Adrenal gland (tissue), 5 donors: Measurements from ENCODE around the gene TRIM14.

Source experiments
- POLR2A ChIP-seq, 2 donors: fragments of 450-650 bp; IDR thresholded peaks; one replicate each; pipeline ENCODE4 v1.6.1; 2017; ENCODE audit warnings: antibody characterized with exemption in 2 of 2, mild to moderate bottlenecking in 2 of 2, moderate library complexity in 1 of 2
- TF ChIP-seq, protein P1 (sequence below), 6 experiments: fragments of 450-650 bp in 4 of 6; fragments of 200-600 bp in 2 of 6; sonication (generic) in 1 of 6; IDR thresholded peaks; 1 replicate in 5 of 6; 2 replicates in 1 of 6; pipeline versions ENCODE4 v1.5.1 to v1.8.0; 2016 to 2021; ENCODE audit warnings: antibody characterized with exemption in 6 of 6, mild to moderate bottlenecking in 2 of 6, moderate library complexity in 1 of 6
- donor health status: DM: no; HTN: no; CAD: no.

DNA sequence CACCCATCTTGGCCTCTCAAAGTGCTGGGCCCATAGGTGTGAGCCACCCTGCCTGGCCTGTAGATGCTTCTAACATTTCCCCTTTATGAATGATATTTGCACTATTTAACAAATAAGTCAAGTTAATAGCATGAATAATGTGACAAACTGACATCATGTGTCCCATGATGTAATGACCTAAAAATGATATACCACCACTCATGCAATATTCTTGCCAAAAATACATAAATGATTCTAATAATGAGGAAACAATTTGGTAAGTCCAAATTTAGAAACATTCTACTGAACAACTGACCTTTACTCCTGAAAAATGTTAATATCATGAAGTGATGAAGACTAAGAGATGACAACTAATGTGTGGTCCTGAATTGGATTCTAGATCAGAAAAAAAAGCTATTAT lies 33.5 kb upstream of the TRIM14 start:
- no peak for TF ChIP-seq POLR2A (IDR thresholded peaks at IDR 0.05)
- TF ChIP-seq, protein P1, sequence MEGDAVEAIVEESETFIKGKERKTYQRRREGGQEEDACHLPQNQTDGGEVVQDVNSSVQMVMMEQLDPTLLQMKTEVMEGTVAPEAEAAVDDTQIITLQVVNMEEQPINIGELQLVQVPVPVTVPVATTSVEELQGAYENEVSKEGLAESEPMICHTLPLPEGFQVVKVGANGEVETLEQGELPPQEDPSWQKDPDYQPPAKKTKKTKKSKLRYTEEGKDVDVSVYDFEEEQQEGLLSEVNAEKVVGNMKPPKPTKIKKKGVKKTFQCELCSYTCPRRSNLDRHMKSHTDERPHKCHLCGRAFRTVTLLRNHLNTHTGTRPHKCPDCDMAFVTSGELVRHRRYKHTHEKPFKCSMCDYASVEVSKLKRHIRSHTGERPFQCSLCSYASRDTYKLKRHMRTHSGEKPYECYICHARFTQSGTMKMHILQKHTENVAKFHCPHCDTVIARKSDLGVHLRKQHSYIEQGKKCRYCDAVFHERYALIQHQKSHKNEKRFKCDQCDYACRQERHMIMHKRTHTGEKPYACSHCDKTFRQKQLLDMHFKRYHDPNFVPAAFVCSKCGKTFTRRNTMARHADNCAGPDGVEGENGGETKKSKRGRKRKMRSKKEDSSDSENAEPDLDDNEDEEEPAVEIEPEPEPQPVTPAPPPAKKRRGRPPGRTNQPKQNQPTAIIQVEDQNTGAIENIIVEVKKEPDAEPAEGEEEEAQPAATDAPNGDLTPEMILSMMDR (IDR thresholded peaks at IDR 0.05), result no peak
